Keratinocyte (primary cell): ENCODE data around the gene NES. TPM values are rescaled to one million over a fixed set of nuclear protein-coding genes. Genes with fewer than 3 reads are reported as not detected.

ENCODE experiments used
- DNase-seq: peaks from one replicate; pipeline ENCODE4 v3.0.0-alpha.2; 2011; ENCODE audit warnings: low read depth, missing footprints, low spot score
- FAIRE-seq: peaks from 2 replicates; lab custom pipeline; 2011; peaks lifted over from hg19 to GRCh38; lab: Jason Lieb, UNC
- H2AFZ ChIP-seq: 2 replicates; pipeline ENCODE4 v1.6.0; 2012; ENCODE audit warnings: low read length, control low read depth, inconsistent platforms; ENCODE audit not compliant: control insufficient read depth
- H3K27ac ChIP-seq: 2 replicates; pipeline ENCODE4 v1.5.1; 2011; ENCODE audit warnings: low read length; ENCODE audit not compliant: control insufficient read depth, insufficient read depth
- H3K27me3 ChIP-seq: 3 replicates; pipeline ENCODE4 v1.6.0; 2011; ENCODE audit warnings: low read length; ENCODE audit not compliant: control insufficient read depth, insufficient read depth; ENCODE audit errors: extremely low read depth
- H3K36me3 ChIP-seq, 2 experiments: 2 replicates in 1 of 2; 3 replicates in 1 of 2; pipeline ENCODE4 v1.5.1; 2011; ENCODE audit warnings: low read length in 2 of 2, mild to moderate bottlenecking in 1 of 2; ENCODE audit not compliant: control insufficient read depth in 2 of 2, insufficient read depth in 2 of 2; ENCODE audit errors: extremely low read depth in 1 of 2
- H3K4me1 ChIP-seq: 3 replicates; pipeline ENCODE4 v1.5.1; 2011; ENCODE audit warnings: low read length; ENCODE audit not compliant: control insufficient read depth, insufficient read depth; ENCODE audit errors: extremely low read depth
- H3K4me2 ChIP-seq: 3 replicates; pipeline ENCODE4 v1.6.0; 2011; ENCODE audit warnings: low read depth, low read length; ENCODE audit not compliant: control insufficient read depth, insufficient read depth; ENCODE audit errors: extremely low read depth
- H3K4me3 ChIP-seq, 3 experiments: fragments of 200-600 bp in 1 of 3; sonication (generic) in 1 of 3; 2 replicates in 2 of 3; 3 replicates in 1 of 3; pipeline ENCODE4 v1.5.1; 2011 to 2016; ENCODE audit warnings: low read length in 3 of 3, mild to moderate bottlenecking in 3 of 3, control low read depth in 2 of 3, inconsistent platforms in 1 of 3, low read depth in 1 of 3, mixed read lengths in 1 of 3, mixed run types in 1 of 3, moderate library complexity in 1 of 3; ENCODE audit not compliant: control insufficient read depth in 2 of 3, insufficient read depth in 2 of 3; ENCODE audit errors: extremely low read depth in 1 of 3
- H3K79me2 ChIP-seq: 2 replicates; pipeline ENCODE4 v1.6.0; 2012; ENCODE audit warnings: low read length; ENCODE audit not compliant: control insufficient read depth, insufficient read depth
- H3K9ac ChIP-seq: 3 replicates; pipeline ENCODE4 v1.6.0; 2011; ENCODE audit warnings: low read length; ENCODE audit not compliant: control insufficient read depth, insufficient read depth; ENCODE audit errors: extremely low read depth
- H3K9me1 ChIP-seq: 3 replicates; pipeline ENCODE4 v1.6.0; 2011; ENCODE audit warnings: low read length; ENCODE audit not compliant: control insufficient read depth, insufficient read depth; ENCODE audit errors: extremely low read depth
- H3K9me3 ChIP-seq: 2 replicates; pipeline ENCODE4 v1.5.1; 2012; ENCODE audit warnings: low read depth, low read length; ENCODE audit not compliant: control insufficient read depth
- H4K20me1 ChIP-seq: 3 replicates; pipeline ENCODE4 v1.6.0; 2011; ENCODE audit warnings: low read length; ENCODE audit not compliant: control insufficient read depth, insufficient read depth; ENCODE audit errors: extremely low read depth
- EZH2 ChIP-seq: IDR thresholded peaks from one replicate; pipeline ENCODE4 v1.6.1; 2012; ENCODE audit warnings: inconsistent platforms, mild to moderate bottlenecking, low read length, moderate library complexity
- dilution Hi-C: fragments of 300-500 bp; cut with MboI; formaldehyde crosslinking; loops from one replicate; pipeline ENCODE4 v1.7.0; 2020; ENCODE audit warnings: low sequenced_read_pairs; ENCODE audit not compliant: extremely low pct_ligation_motif_present
- polyA plus RNA-seq, 5 experiments: library from polyadenylated mRNA; depleted of rRNA in 3 of 5; stranded (reverse) in 3 of 5; stranded (forward) in 1 of 5; unstranded in 1 of 5; fragments of >200 nt; gene quantifications; 1 replicate in 1 of 5; 2 replicates in 3 of 5; 3 replicates in 1 of 5; pipeline versions ENCODE4 v1.2.1 to v1.2.3, GENCODE V29; 2011 to 2012; ENCODE audit warnings: missing spikeins in 2 of 5, low read depth in 1 of 5, low replicate concordance in 1 of 5
- TF ChIP-seq, protein P1 (sequence below), 3 experiments: IDR thresholded peaks in 1 of 3; conservative IDR thresholded peaks in 1 of 3; optimal IDR thresholded peaks in 1 of 3; 2 replicates in 2 of 3; 3 replicates in 1 of 3; pipeline versions ENCODE3 to v1.5.1; 2011; ENCODE audit warnings: low read length in 3 of 3, mild to moderate bottlenecking in 3 of 3, moderate library complexity in 2 of 3, control low read depth in 1 of 3, inconsistent platforms in 1 of 3; ENCODE audit not compliant: insufficient read depth in 2 of 3; ENCODE audit errors: extremely low read depth in 1 of 3

Gene NES
- polyA plus RNA-seq, 1 donor (not counting 4 experiments of a cell fraction or from before 2014, with no cell fraction given) = not detected

DNA sequence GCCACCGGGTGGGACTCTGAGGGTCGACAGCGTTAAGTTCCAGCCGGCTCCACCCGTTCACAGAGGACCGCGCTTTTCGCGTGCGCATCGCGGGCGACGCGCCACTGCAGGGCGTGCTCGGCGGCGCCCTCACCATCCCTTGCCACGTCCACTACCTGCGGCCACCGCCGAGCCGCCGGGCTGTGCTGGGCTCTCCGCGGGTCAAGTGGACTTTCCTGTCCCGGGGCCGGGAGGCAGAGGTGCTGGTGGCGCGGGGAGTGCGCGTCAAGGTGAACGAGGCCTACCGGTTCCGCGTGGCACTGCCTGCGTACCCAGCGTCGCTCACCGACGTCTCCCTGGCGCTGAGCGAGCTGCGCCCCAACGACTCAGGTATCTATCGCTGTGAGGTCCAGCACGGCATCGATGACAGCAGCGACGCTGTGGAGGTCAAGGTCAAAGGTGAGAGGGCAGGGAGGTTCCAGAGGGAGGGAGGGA, 30.4 kb downstream of the NES start:
- H3K4me2 ChIP-seq = no peak overlapping the region
- H3K9ac ChIP-seq = no peak overlapping the region
- peaks cover 88% of the 10 kb centered on the region for H3K27me3 ChIP-seq
- H3K4me3 ChIP-seq = no peak overlapping the region
- FAIRE-seq (no peak), DNase-seq (no peak)
- H3K4me1 ChIP-seq = no peaks in the 10 kb centered on the region
- H3K9me3 ChIP-seq = no peaks in the 10 kb centered on the region
- dilution Hi-C loops = no loop called here
- H3K36me3 ChIP-seq = no peaks in the 10 kb centered on the region
- peaks cover 3% of the 10 kb centered on the region for H4K20me1 ChIP-seq
- H2AFZ ChIP-seq = no peak overlapping the region
- no peak overlapping the region for H3K27ac ChIP-seq
- no peaks in the 10 kb centered on the region for H3K9me1 ChIP-seq
- H3K79me2 ChIP-seq = no peaks in the 10 kb centered on the region
- TF ChIP-seq EZH2 = no peak
- TF ChIP-seq, protein P1, sequence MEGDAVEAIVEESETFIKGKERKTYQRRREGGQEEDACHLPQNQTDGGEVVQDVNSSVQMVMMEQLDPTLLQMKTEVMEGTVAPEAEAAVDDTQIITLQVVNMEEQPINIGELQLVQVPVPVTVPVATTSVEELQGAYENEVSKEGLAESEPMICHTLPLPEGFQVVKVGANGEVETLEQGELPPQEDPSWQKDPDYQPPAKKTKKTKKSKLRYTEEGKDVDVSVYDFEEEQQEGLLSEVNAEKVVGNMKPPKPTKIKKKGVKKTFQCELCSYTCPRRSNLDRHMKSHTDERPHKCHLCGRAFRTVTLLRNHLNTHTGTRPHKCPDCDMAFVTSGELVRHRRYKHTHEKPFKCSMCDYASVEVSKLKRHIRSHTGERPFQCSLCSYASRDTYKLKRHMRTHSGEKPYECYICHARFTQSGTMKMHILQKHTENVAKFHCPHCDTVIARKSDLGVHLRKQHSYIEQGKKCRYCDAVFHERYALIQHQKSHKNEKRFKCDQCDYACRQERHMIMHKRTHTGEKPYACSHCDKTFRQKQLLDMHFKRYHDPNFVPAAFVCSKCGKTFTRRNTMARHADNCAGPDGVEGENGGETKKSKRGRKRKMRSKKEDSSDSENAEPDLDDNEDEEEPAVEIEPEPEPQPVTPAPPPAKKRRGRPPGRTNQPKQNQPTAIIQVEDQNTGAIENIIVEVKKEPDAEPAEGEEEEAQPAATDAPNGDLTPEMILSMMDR (optimal IDR thresholded peaks at IDR 0.05 in 1 of 3, IDR thresholded peaks at IDR 0.05 in 1 of 3, conservative IDR thresholded peaks at IDR 0.05 in 1 of 3; ENCODE audit: extremely low read depth in 1 of 3, insufficient read depth in 2 of 3, low read length in 3 of 3) = no peak

DNA sequence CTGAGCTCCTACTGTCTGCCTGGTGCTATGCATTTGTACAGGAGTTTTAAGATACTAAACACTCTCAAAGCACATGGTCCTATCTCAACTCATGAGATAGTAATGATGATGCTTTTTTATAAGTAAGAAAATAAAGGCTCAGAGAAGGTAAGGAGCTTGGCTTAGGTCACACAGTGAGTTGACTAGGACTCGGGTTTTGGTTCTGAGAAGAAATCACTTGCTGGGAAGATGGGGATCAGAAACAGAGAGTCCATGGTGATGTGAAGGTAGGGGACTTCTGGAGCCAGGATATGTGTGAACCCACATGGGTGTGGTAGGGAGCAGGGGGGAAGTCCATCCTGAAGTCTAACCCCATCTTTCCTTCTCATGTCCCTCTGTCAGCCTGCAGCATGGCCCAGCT, 31.5 kb downstream of the NES start:
- Histone ChIP-seq H3K4me1 (no peaks in the 10 kb centered on the region), H3K9ac (no peak overlapping the region), H3K27ac (no peak overlapping the region), H3K27me3 (peaks cover 96% of the 10 kb centered on the region), H3K4me3 (no peak overlapping the region), H4K20me1 (no peaks in the 10 kb centered on the region), H3K9me1 (peaks cover 2% of the 10 kb centered on the region), H3K79me2 (no peaks in the 10 kb centered on the region), H3K4me2 (no peak overlapping the region), H3K9me3 (no peaks in the 10 kb centered on the region), H3K36me3 (no peaks in the 10 kb centered on the region), H2AFZ (no peak overlapping the region)
- TF ChIP-seq, protein P1 (optimal IDR thresholded peaks at IDR 0.05 in 1 of 3, IDR thresholded peaks at IDR 0.05 in 1 of 3, conservative IDR thresholded peaks at IDR 0.05 in 1 of 3; ENCODE audit: extremely low read depth in 1 of 3, insufficient read depth in 2 of 3, low read length in 3 of 3) = no peak
- no peak for TF ChIP-seq EZH2
- DNase-seq (no peak), FAIRE-seq (no peak)
- dilution Hi-C loops = no loop called here
